HG02571 (cell line): ENCODE results near the gene IQCK.

Source experiments
- ATAC-seq: cut with Tn5 transposase; IDR thresholded peaks from one replicate; pipeline ENCODE4 v1.9.1; 2021; ENCODE audit warnings: mild to moderate bottlenecking, moderate library complexity; ENCODE audit not compliant: unreplicated experiment

IQCK gene

GRCh38 chr16:19879241-19879792, 161.2 kb downstream of the IQCK start:
- no peak for ATAC-seq

GRCh38 chr16:19881028-19881427, 163.0 kb downstream of the IQCK start:
- no peak for ATAC-seq

GRCh38 chr16:19881783-19882182, 163.7 kb downstream of the IQCK start:
- ATAC-seq, result no peak

GRCh38 chr16:19882186-19882585, 164.1 kb downstream of the IQCK start:
- no peak for ATAC-seq

GRCh38 chr16:19882646-19883045, 164.6 kb downstream of the IQCK start:
- no peak for ATAC-seq

- ATAC-seq, result no peak
These were observed 165.4 kb downstream of the IQCK start for GRCh38 chr16:19883296-19883965.

GRCh38 chr16:19883966-19884485, 166.0 kb downstream of the IQCK start:
- no peak for ATAC-seq

GRCh38 chr16:19884611-19885450, 166.8 kb downstream of the IQCK start, which contains the start of gene GPRC5B:
Gene GPRC5B (minus strand): TSS chr16:19884848. CDS start chr16:19872845, 12,003 bp downstream.
- ATAC-seq, result no peak

GRCh38 chr16:19885451-19886072, 167.5 kb downstream of the IQCK start:
- ATAC-seq, result no peak

GRCh38 chr16:19886073-19886941, 168.2 kb downstream of the IQCK start:
- ATAC-seq, result no peak

- ATAC-seq, result no peak
These were observed 170.8 kb downstream of the IQCK start for GRCh38 chr16:19888834-19889233.

- no peak for ATAC-seq
These were observed 172.8 kb downstream of the IQCK start for GRCh38 chr16:19890901-19891300.

GRCh38 chr16:19892902-19893301, 174.8 kb downstream of the IQCK start:
- no peak for ATAC-seq

GRCh38 chr16:19894586-19894985, 176.5 kb downstream of the IQCK start:
- no peak for ATAC-seq

GRCh38 chr16:19896951-19897350, 178.9 kb downstream of the IQCK start:
- ATAC-seq, result no peak

- ATAC-seq, result no peak
These were observed 180.1 kb downstream of the IQCK start for GRCh38 chr16:19898166-19898565.

GRCh38 chr16:19898924-19899604, 181.0 kb downstream of the IQCK start:
- no peak for ATAC-seq

GRCh38 chr16:19899605-19899955, 181.5 kb downstream of the IQCK start:
- ATAC-seq, result no peak

- ATAC-seq, result no peak
These were observed 183.1 kb downstream of the IQCK start for GRCh38 chr16:19901164-19901563.
